Measurements from ENCODE around the gene ADCY3.

GRCh38 chr2:24866946-24867345, 53.1 kb downstream of the ADCY3 start:
- TF ChIP-seq EZH2 (IDR thresholded peaks at IDR 0.05; ENCODE audit: borderline replicate concordance, low read depth, low read length, severe bottlenecking) = no peak
- no peak for TF ChIP-seq CTCF (IDR thresholded peaks at IDR 0.05; ENCODE audit: borderline replicate concordance, extremely low read depth, low read length, poor library complexity, severe bottlenecking)

Measured in DND-41 (cell line).